HCT116 (cell line): ENCODE measurements around the gene CAVIN1.

ENCODE experiments used
- ATF3 ChIP-seq: IDR thresholded peaks from 2 replicates; pipeline ENCODE4 v1.6.1; 2012
- TF ChIP-seq, protein P1 (sequence below), 3 experiments: fragments of 200-600 bp in 1 of 3; sonication (generic) in 1 of 3; IDR thresholded peaks in 2 of 3; conservative IDR thresholded peaks in 1 of 3; 2 replicates each; pipeline ENCODE4 v1.5.1; 2012 to 2017; ENCODE audit warnings: low read depth in 2 of 3, low read length in 2 of 3, antibody characterized with exemption in 1 of 3, borderline replicate concordance in 1 of 3, control low read depth in 1 of 3, mild to moderate bottlenecking in 1 of 3, mixed read lengths in 1 of 3, mixed run types in 1 of 3, moderate library complexity in 1 of 3; ENCODE audit not compliant: insufficient read depth in 1 of 3

- TF ChIP-seq, protein P1, sequence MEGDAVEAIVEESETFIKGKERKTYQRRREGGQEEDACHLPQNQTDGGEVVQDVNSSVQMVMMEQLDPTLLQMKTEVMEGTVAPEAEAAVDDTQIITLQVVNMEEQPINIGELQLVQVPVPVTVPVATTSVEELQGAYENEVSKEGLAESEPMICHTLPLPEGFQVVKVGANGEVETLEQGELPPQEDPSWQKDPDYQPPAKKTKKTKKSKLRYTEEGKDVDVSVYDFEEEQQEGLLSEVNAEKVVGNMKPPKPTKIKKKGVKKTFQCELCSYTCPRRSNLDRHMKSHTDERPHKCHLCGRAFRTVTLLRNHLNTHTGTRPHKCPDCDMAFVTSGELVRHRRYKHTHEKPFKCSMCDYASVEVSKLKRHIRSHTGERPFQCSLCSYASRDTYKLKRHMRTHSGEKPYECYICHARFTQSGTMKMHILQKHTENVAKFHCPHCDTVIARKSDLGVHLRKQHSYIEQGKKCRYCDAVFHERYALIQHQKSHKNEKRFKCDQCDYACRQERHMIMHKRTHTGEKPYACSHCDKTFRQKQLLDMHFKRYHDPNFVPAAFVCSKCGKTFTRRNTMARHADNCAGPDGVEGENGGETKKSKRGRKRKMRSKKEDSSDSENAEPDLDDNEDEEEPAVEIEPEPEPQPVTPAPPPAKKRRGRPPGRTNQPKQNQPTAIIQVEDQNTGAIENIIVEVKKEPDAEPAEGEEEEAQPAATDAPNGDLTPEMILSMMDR (IDR thresholded peaks at IDR 0.05 in 2 of 3, conservative IDR thresholded peaks at IDR 0.05 in 1 of 3; ENCODE audit: borderline replicate concordance in 1 of 3, insufficient read depth in 1 of 3, low read depth in 2 of 3, low read length in 2 of 3), result no peak
- no peak for TF ChIP-seq ATF3
Observed at GRCh38 chr17:42467889-42468288, 44.8 kb upstream of the CAVIN1 start.
